ENCODE results near the gene TLN1. TPM values are rescaled to one million over a fixed set of nuclear protein-coding genes. Genes with fewer than 3 reads are reported as not detected.

Gene TLN1
- total RNA-seq, 2 donors from 2014 or later, result 167 to 315 TPM

- Histone ChIP-seq H3K4me1 (replicated peaks) (no peaks in the 10 kb centered on the region), H3K36me3 (peaks cover 52 to 63% of the 10 kb centered on the region in 2 donors), H3K9me3 (no peaks in the 10 kb centered on the region), H3K4me3 (no peak overlapping the region), H3K27me3 (replicated peaks; ENCODE audit: insufficient read depth) (no peaks in the 10 kb centered on the region), H3K27ac (no peak overlapping the region)
- DNase-seq (ENCODE audit: low spot score), result no peak
- 96% methylated on average over 3 of the region's 3 CpGs for WGBS
- intact Hi-C loops (cut with DNase I), result no loop called here
- TF ChIP-seq POLR2AphosphoS5 (IDR thresholded peaks at IDR 0.05) (no peak), CTCF (IDR thresholded peaks at IDR 0.05) (no peak), POLR2A (IDR thresholded peaks at IDR 0.05) (no peak)
These were observed 18.4 kb downstream of the TLN1 start for GRCh38 chr9:35713578-35713977.

GRCh38 chr9:35712762-35713400 is 19.1 kb downstream of the TLN1 start:
- Histone ChIP-seq H3K4me3 (no peak overlapping the region), H3K36me3 (peaks cover 54 to 64% of the 10 kb centered on the region in 2 donors), H3K9me3 (no peaks in the 10 kb centered on the region), H3K27ac (no peak overlapping the region), H3K4me1 (replicated peaks) (no peaks in the 10 kb centered on the region), H3K27me3 (replicated peaks; ENCODE audit: insufficient read depth) (no peaks in the 10 kb centered on the region)
- TF ChIP-seq POLR2AphosphoS5 (IDR thresholded peaks at IDR 0.05), result no peak
- TF ChIP-seq CTCF (IDR thresholded peaks at IDR 0.05), result no peak
- no peak for TF ChIP-seq POLR2A (IDR thresholded peaks at IDR 0.05)
- no peak for DNase-seq (ENCODE audit: low spot score)
- 76% methylated on average over 11 of the region's 11 CpGs for WGBS
- intact Hi-C loops (cut with DNase I), result no loop called here

- no peak for DNase-seq (ENCODE audit: low spot score)
- Histone ChIP-seq H3K4me3 (no peak overlapping the region), H3K27me3 (replicated peaks; ENCODE audit: insufficient read depth) (no peaks in the 10 kb centered on the region), H3K4me1 (replicated peaks) (no peaks in the 10 kb centered on the region), H3K36me3 (peaks cover 55 to 65% of the 10 kb centered on the region in 2 donors), H3K9me3 (no peaks in the 10 kb centered on the region), H3K27ac (no peak overlapping the region)
- 83% methylated on average over 21 of the region's 21 CpGs for WGBS
- intact Hi-C loops (cut with DNase I), result no loop called here
- TF ChIP-seq POLR2A (IDR thresholded peaks at IDR 0.05), result no peak
- TF ChIP-seq POLR2AphosphoS5 (IDR thresholded peaks at IDR 0.05), result no peak
- no peak for TF ChIP-seq CTCF (IDR thresholded peaks at IDR 0.05)
These were observed 20.2 kb downstream of the TLN1 start for GRCh38 chr9:35711501-35712428.

- WGBS, result 84% methylated on average over 7 of the region's 7 CpGs
- TF ChIP-seq CTCF (IDR thresholded peaks at IDR 0.05), result no peak
- no peak for TF ChIP-seq POLR2AphosphoS5 (IDR thresholded peaks at IDR 0.05)
- TF ChIP-seq POLR2A (IDR thresholded peaks at IDR 0.05), result no peak
- H3K36me3 ChIP-seq, result peaks cover 63 to 67% of the 10 kb centered on the region in 2 donors
- no peaks in the 10 kb centered on the region for H3K9me3 ChIP-seq
- DNase-seq (ENCODE audit: low spot score), result no peak
- no peak overlapping the region for H3K27ac ChIP-seq
- no peak overlapping the region for H3K4me3 ChIP-seq
- H3K27me3 ChIP-seq (replicated peaks; ENCODE audit: insufficient read depth), result no peaks in the 10 kb centered on the region
- intact Hi-C loops (cut with DNase I), result no loop called here
- H3K4me1 ChIP-seq (replicated peaks), result no peaks in the 10 kb centered on the region
These were observed 21.0 kb downstream of the TLN1 start for GRCh38 chr9:35710818-35711500.

Data from prostate gland (tissue), 2 donors.